GM23248 (cell line): ENCODE results near the gene TRIM13. TPM values are rescaled to one million over a fixed set of nuclear protein-coding genes. Genes with fewer than 3 reads are reported as not detected.
"Not testable (repeated sequence)": the region's sequence is repeated elsewhere in the genome, so short reads cannot be mapped to it uniquely, and the experiment has no call there.

Experiments
- DNase-seq: peaks from one replicate; pipeline ENCODE4 v3.0.0-alpha.2; 2015
- H2AFZ ChIP-seq: fragments of 200-600 bp; sonication (generic); 2 replicates; pipeline ENCODE4 v1.6.1; 2016; ENCODE audit warnings: antibody characterized with exemption
- H3F3A ChIP-seq: fragments of 200-600 bp; sonication (generic); 2 replicates; pipeline ENCODE4 v1.6.1; 2016; ENCODE audit warnings: mild to moderate bottlenecking, antibody characterized with exemption, mixed run types; ENCODE audit not compliant: insufficient read depth
- H3K27ac ChIP-seq: fragments of 200-600 bp; sonication (generic); 2 replicates; pipeline ENCODE4 v1.5.1; 2016; ENCODE audit warnings: mild to moderate bottlenecking
- H3K27me3 ChIP-seq: fragments of 200-600 bp; sonication (generic); replicated peaks from 2 replicates; pipeline ENCODE4 v1.6.1; 2016; ENCODE audit warnings: mild to moderate bottlenecking; ENCODE audit not compliant: insufficient read depth
- H3K36me3 ChIP-seq: fragments of 200-600 bp; sonication (generic); 2 replicates; pipeline ENCODE4 v1.6.1; 2016; ENCODE audit warnings: low read depth, mild to moderate bottlenecking
- H3K4me1 ChIP-seq: fragments of 200-600 bp; sonication (generic); 2 replicates; pipeline ENCODE4 v1.6.1; 2016; ENCODE audit warnings: mild to moderate bottlenecking; ENCODE audit not compliant: insufficient read depth
- H3K4me2 ChIP-seq: fragments of 200-600 bp; sonication (generic); one replicate; pipeline ENCODE4 v1.6.1; 2016; ENCODE audit warnings: mild to moderate bottlenecking; ENCODE audit not compliant: unreplicated experiment
- H3K4me3 ChIP-seq: fragments of 200-600 bp; sonication (generic); 2 replicates; pipeline ENCODE4 v1.5.1; 2016; ENCODE audit warnings: mild to moderate bottlenecking
- H3K79me2 ChIP-seq: fragments of 200-600 bp; sonication (generic); 2 replicates; pipeline ENCODE4 v1.6.1; 2016; ENCODE audit warnings: mild to moderate bottlenecking; ENCODE audit not compliant: insufficient read depth
- H3K9ac ChIP-seq: fragments of 200-600 bp; sonication (generic); 2 replicates; pipeline ENCODE4 v1.6.1; 2016; ENCODE audit warnings: mild to moderate bottlenecking
- H3K9me2 ChIP-seq: fragments of 200-600 bp; sonication (generic); 2 replicates; pipeline ENCODE4 v1.6.1; 2016; ENCODE audit warnings: mixed run types, mild to moderate bottlenecking, moderate library complexity; ENCODE audit not compliant: insufficient read depth
- H3K9me3 ChIP-seq: fragments of 200-600 bp; sonication (generic); one replicate; pipeline ENCODE4 v1.6.1; 2017; ENCODE audit warnings: low read depth
- H4K20me1 ChIP-seq: fragments of 200-600 bp; sonication (generic); 2 replicates; pipeline ENCODE4 v1.6.0; 2016; ENCODE audit not compliant: insufficient read depth
- EZH2 ChIP-seq: fragments of 200-600 bp; sonication (generic); IDR thresholded peaks from 2 replicates; pipeline ENCODE4 v1.6.1; 2018; ENCODE audit warnings: antibody characterized with exemption, mild to moderate bottlenecking; ENCODE audit not compliant: insufficient read depth, poor library complexity, severe bottlenecking
- EZH2phosphoT487 ChIP-seq: fragments of 200-600 bp; sonication (generic); IDR thresholded peaks from 2 replicates; pipeline ENCODE4 v1.6.1; 2018; ENCODE audit warnings: antibody characterized with exemption, moderate library complexity, mild to moderate bottlenecking, low read depth; ENCODE audit not compliant: insufficient read depth
- WGBS, 2 experiments: methylation state at CpG; one replicate each; pipeline ENCODE4 v1.1.6; 2015 to 2017; ENCODE audit warnings: low lambda C conversion rate in 2 of 2, low coverage in 1 of 2; ENCODE audit errors: missing lambda C conversion rate in 2 of 2; 5-methylcytosine and 5-hydroxymethylcytosine counted together
- in situ Hi-C: fragments of 300-500 bp; cut with MboI; formaldehyde crosslinking; loops from 2 replicates; pipeline ENCODE4 v1.15.0; 2020
- polyA plus RNA-seq: library from polyadenylated mRNA; unstranded; fragments of >200 nt; fragmentation: Nextera tagmentation; extraction: Ambion mirVana; gene quantifications from 2 replicates; pipeline ENCODE4 v1.2.1, GENCODE V29; 2016
- total RNA-seq: library from RNA; depleted of rRNA; stranded (reverse); fragments of >200 nt; shearing (Covaris generic); gene quantifications from 2 replicates; pipeline ENCODE4 v1.2.3, GENCODE V29; 2014

The TRIM13 gene
- total and polyA plus RNA-seq, 2 experiments from 2014 or later, result 20.2 to 24.0 TPM

GRCh38 chr13:49980266-49980665 is 16.6 kb upstream of the TRIM13 start:
- H2AFZ ChIP-seq, result no peak overlapping the region
- no peaks in the 10 kb centered on the region for H3K9me3 ChIP-seq
- in situ Hi-C loops, result loop anchor here (25.0 kb wide), 2 partner anchors 557 to 832 kb away; no protein-coding TSS in a partner anchor
- H3K4me1 ChIP-seq, result no peaks in the 10 kb centered on the region; the same call in 1 of the 2 replicates
- TF ChIP-seq EZH2 (no peak), EZH2phosphoT487 (no peak)
- no peak overlapping the region for H3K27ac ChIP-seq
- no peaks in the 10 kb centered on the region; the same call in 1 of the 2 replicates for H3F3A ChIP-seq
- no peak overlapping the region for H3K9ac ChIP-seq
- no peaks in the 10 kb centered on the region for H4K20me1 ChIP-seq
- no peak overlapping the region for H3K4me2 ChIP-seq
- H3K79me2 ChIP-seq, result no peaks in the 10 kb centered on the region
- DNase-seq, result no peak
- H3K36me3 ChIP-seq, result no peaks in the 10 kb centered on the region
- H3K4me3 ChIP-seq, result no peak overlapping the region
- H3K27me3 ChIP-seq, result no peaks in the 10 kb centered on the region
- H3K9me2 ChIP-seq, result no peaks in the 10 kb centered on the region

- Histone ChIP-seq H3F3A (no peaks in the 10 kb centered on the region), H3K79me2 (no peaks in the 10 kb centered on the region), H3K27me3 (no peaks in the 10 kb centered on the region), H3K27ac (no peak overlapping the region), H3K4me2 (no peak overlapping the region), H3K9me3 (no peaks in the 10 kb centered on the region), H3K9me2 (no peaks in the 10 kb centered on the region), H3K4me1 (no peaks in the 10 kb centered on the region), H3K36me3 (no peaks in the 10 kb centered on the region), H2AFZ (no peak overlapping the region), H3K9ac (no peak overlapping the region), H3K4me3 (no peak overlapping the region), H4K20me1 (no peaks in the 10 kb centered on the region)
- WGBS, 2 experiments, result 68 to 85% methylated on average over 1 to 2 of the region's 2 CpGs
- no peak for DNase-seq
- in situ Hi-C loops, result loop anchor here (25.0 kb wide), 2 partner anchors 552 to 827 kb away; no protein-coding TSS in a partner anchor
- TF ChIP-seq EZH2phosphoT487, result no peak
- no peak for TF ChIP-seq EZH2
These were observed 11.7 kb upstream of the TRIM13 start for GRCh38 chr13:49985129-49985528.

- H2AFZ ChIP-seq, result no peak overlapping the region
- no peaks in the 10 kb centered on the region for H3K79me2 ChIP-seq
- no peak overlapping the region for H3K9ac ChIP-seq
- in situ Hi-C loops, result loop anchor here (25.0 kb wide), 2 partner anchors 551 to 826 kb away; no protein-coding TSS in a partner anchor
- no peaks in the 10 kb centered on the region for H3F3A ChIP-seq
- no peaks in the 10 kb centered on the region for H3K36me3 ChIP-seq
- H3K27me3 ChIP-seq, result no peaks in the 10 kb centered on the region
- no peak overlapping the region for H3K4me2 ChIP-seq
- no peaks in the 10 kb centered on the region for H3K9me3 ChIP-seq
- 85 to 94% methylated on average over 7 of the region's 7 CpGs for WGBS, 2 experiments
- TF ChIP-seq EZH2phosphoT487 (no peak), EZH2 (no peak)
- no peak overlapping the region for H3K4me3 ChIP-seq
- no peaks in the 10 kb centered on the region for H3K4me1 ChIP-seq
- H4K20me1 ChIP-seq, result no peaks in the 10 kb centered on the region
- H3K9me2 ChIP-seq, result no peaks in the 10 kb centered on the region
- H3K27ac ChIP-seq, result no peak overlapping the region
- DNase-seq, result no peak
These were observed 10.4 kb upstream of the TRIM13 start for GRCh38 chr13:49986471-49986870.

GRCh38 chr13:49990612-49991011 is 6.2 kb upstream of the TRIM13 start:
- H3K4me1 ChIP-seq, H3K4me3 ChIP-seq, H3K79me2 ChIP-seq, H3K4me2 ChIP-seq, H3K9ac ChIP-seq, H3K9me2 ChIP-seq, DNase-seq, H3K36me3 ChIP-seq, H3F3A ChIP-seq, H3K27ac ChIP-seq, H2AFZ ChIP-seq, H4K20me1 ChIP-seq, H3K27me3 ChIP-seq, H3K9me3 ChIP-seq: not testable (repeated sequence)
- 91 to 95% methylated on average over 6 of the region's 6 CpGs for WGBS, 2 experiments
- in situ Hi-C loops, result loop anchor here (25.0 kb wide), 2 partner anchors 547 to 822 kb away; no protein-coding TSS in a partner anchor

- no peak for TF ChIP-seq EZH2
- no peak for TF ChIP-seq EZH2phosphoT487
- DNase-seq, result no peak
- peaks cover 7% of the 10 kb centered on the region for H3K79me2 ChIP-seq
- H3K4me3 ChIP-seq, result no peak overlapping the region
- in situ Hi-C loops, result loop anchor here (25.0 kb wide), 2 partner anchors 544 to 819 kb away; no protein-coding TSS in a partner anchor
- no peaks in the 10 kb centered on the region for H3K9me3 ChIP-seq
- no peak overlapping the region for H3K9ac ChIP-seq
- H2AFZ ChIP-seq, result no peak overlapping the region
- H3K9me2 ChIP-seq, result no peaks in the 10 kb centered on the region
- no peak overlapping the region for H3K27ac ChIP-seq
- no peaks in the 10 kb centered on the region for H3K27me3 ChIP-seq
- H3K4me1 ChIP-seq, result peaks cover 3% of the 10 kb centered on the region
- H4K20me1 ChIP-seq, result no peaks in the 10 kb centered on the region
- no peak overlapping the region for H3K4me2 ChIP-seq
- peaks cover under 1% of the 10 kb centered on the region; the same call in 1 of the 2 replicates for H3K36me3 ChIP-seq
- H3F3A ChIP-seq, result peaks cover 8% of the 10 kb centered on the region; the same call in 1 of the 2 replicates
These were observed 3.7 kb upstream of the TRIM13 start for GRCh38 chr13:49993111-49993510.
